HG03565 (cell line): ENCODE measurements around the gene HOXD10.

ENCODE experiments used
- ATAC-seq: cut with Tn5 transposase; IDR thresholded peaks from one replicate; pipeline ENCODE4 v1.9.1; 2021; ENCODE audit warnings: mild to moderate bottlenecking, moderate library complexity; ENCODE audit not compliant: unreplicated experiment

HOXD10 gene

GRCh38 chr2:176148751-176149421 is 32.3 kb downstream of the HOXD10 start:
- ATAC-seq: no peak

GRCh38 chr2:176149481-176149938 is 32.9 kb downstream of the HOXD10 start:
- no peak for ATAC-seq

- ATAC-seq: no peak
These were observed 33.5 kb downstream of the HOXD10 start for GRCh38 chr2:176149939-176150583.

GRCh38 chr2:176150584-176151441 is 34.2 kb downstream of the HOXD10 start:
- ATAC-seq: no peak

- no peak for ATAC-seq
These were observed 35.1 kb downstream of the HOXD10 start, which contains the start of gene HOXD4 for GRCh38 chr2:176151442-176152287. Gene HOXD4 (plus strand): TSS chr2:176151550. CDS start chr2:176151634, 84 bp downstream.

- no peak for ATAC-seq
These were observed 36.0 kb downstream of the HOXD10 start for GRCh38 chr2:176152350-176153181.

- no peak for ATAC-seq
These were observed 38.1 kb downstream of the HOXD10 start for GRCh38 chr2:176154576-176155252.

GRCh38 chr2:176155356-176156044 is 38.9 kb downstream of the HOXD10 start:
- no peak for ATAC-seq

GRCh38 chr2:176156301-176156806 is 39.8 kb downstream of the HOXD10 start:
- ATAC-seq: no peak

GRCh38 chr2:176156807-176157498 is 40.4 kb downstream of the HOXD10 start, which contains the start of gene HOXD3:
Gene HOXD3 (plus strand): TSS chr2:176157307. CDS start chr2:176169115, 11,808 bp downstream.
- ATAC-seq: no peak

GRCh38 chr2:176157499-176158185 is 41.1 kb downstream of the HOXD10 start:
- ATAC-seq: no peak

- no peak for ATAC-seq
These were observed 41.6 kb downstream of the HOXD10 start for GRCh38 chr2:176158186-176158591.

GRCh38 chr2:176158855-176159662 is 42.5 kb downstream of the HOXD10 start:
- ATAC-seq: no peak

GRCh38 chr2:176159663-176160250 is 43.2 kb downstream of the HOXD10 start:
- no peak for ATAC-seq

- no peak for ATAC-seq
These were observed 43.8 kb downstream of the HOXD10 start for GRCh38 chr2:176160251-176160985.
